ENCODE data around the gene TUBGCP3.

DNA sequence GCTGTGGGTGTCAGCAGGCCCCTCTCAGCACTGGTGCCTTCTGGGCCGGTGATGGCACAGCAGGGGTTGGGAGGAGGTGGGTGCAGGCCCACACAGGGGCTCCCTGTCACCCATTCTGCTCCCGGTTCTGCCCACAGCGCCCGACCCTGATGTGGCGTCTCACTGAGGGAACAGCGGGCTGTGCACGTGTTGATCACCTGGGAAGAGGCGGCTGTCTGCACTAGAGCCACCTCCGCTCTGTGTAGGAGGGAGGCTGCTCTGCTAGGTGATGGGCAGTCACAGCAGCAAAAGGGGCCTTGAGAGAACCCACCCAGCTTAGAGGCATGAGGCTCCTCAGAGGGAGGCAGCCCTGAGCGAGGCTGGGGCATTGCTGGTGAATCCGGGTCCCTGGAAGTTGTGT lies 39.2 kb upstream of the TUBGCP3 start:
- TF ChIP-seq CTCF (IDR thresholded peaks at IDR 0.05) (no peak), EZH2 (IDR thresholded peaks at IDR 0.05; ENCODE audit: borderline replicate concordance, insufficient read depth, low read depth, low read length, poor library complexity, severe bottlenecking) (no peak)

Data from B cell (primary cell).